Measurements from ENCODE around the gene RNF144B. TPM values are rescaled to one million over a fixed set of nuclear protein-coding genes. Genes with fewer than 3 reads are reported as not detected.

Gene RNF144B
- total RNA-seq, 4 donors from 2014 or later: 30.6 to 57.4 (median 44.9) TPM

- intact Hi-C loops (cut with DNase I; ENCODE audit: low total_unique reads): no loop called here
Observed at GRCh38 chr6:18386298-18386976, 713 bp upstream of the RNF144B start.

GRCh38 chr6:18388271-18388670, 1.1 kb downstream of the RNF144B start:
- intact Hi-C loops (cut with DNase I; ENCODE audit: low total_unique reads): no loop called here
- TF ChIP-seq POLR2A (IDR thresholded peaks at IDR 0.05) (no peak), CTCF (IDR thresholded peaks at IDR 0.05) (no peak)
- DNase-seq (ENCODE audit: low spot score in 2 of 2): no peak
- WGBS, 2 donors: 9 to 15% methylated on average over 3 of the region's 3 CpGs
- peak overlapping the region; percentile 28 for H3K4me3 ChIP-seq (ENCODE audit: low read depth, poor library complexity, severe bottlenecking)

More at GRCh38 chr6:18386298-18386976, 713 bp upstream of the RNF144B start:
- no peak for TF ChIP-seq CTCF (IDR thresholded peaks at IDR 0.05)
- no peak for TF ChIP-seq POLR2A (IDR thresholded peaks at IDR 0.05)
- 31 to 46% methylated on average over 6 of the region's 6 CpGs for WGBS, 2 donors
- DNase-seq (ENCODE audit: low spot score in 2 of 2): no peak
- no peak overlapping the region for H3K4me3 ChIP-seq (ENCODE audit: low read depth, poor library complexity, severe bottlenecking)

GRCh38 chr6:18388942-18389341, 1.8 kb downstream of the RNF144B start:
- intact Hi-C loops (cut with DNase I; ENCODE audit: low total_unique reads): no loop called here
- no peak for DNase-seq (ENCODE audit: low spot score in 2 of 2)
- 15 to 21% methylated on average over 1 of the region's 1 CpG for WGBS, 2 donors
- peak overlapping the region; percentile 11 for H3K4me3 ChIP-seq (ENCODE audit: low read depth, poor library complexity, severe bottlenecking)
- no peak for TF ChIP-seq POLR2A (IDR thresholded peaks at IDR 0.05)
- no peak for TF ChIP-seq CTCF (IDR thresholded peaks at IDR 0.05)

GRCh38 chr6:18389479-18389878, 2.3 kb downstream of the RNF144B start:
- WGBS, 2 donors: 4 to 12% methylated on average over 2 of the region's 2 CpGs
- TF ChIP-seq CTCF (IDR thresholded peaks at IDR 0.05) (no peak), POLR2A (IDR thresholded peaks at IDR 0.05) (no peak)
- intact Hi-C loops (cut with DNase I; ENCODE audit: low total_unique reads): no loop called here
- H3K4me3 ChIP-seq (ENCODE audit: low read depth, poor library complexity, severe bottlenecking): peak overlapping the region; percentile 11
- no peak for DNase-seq (ENCODE audit: low spot score in 2 of 2)

- no peak for TF ChIP-seq CTCF (IDR thresholded peaks at IDR 0.05)
- no peak for TF ChIP-seq POLR2A (IDR thresholded peaks at IDR 0.05)
- 41% methylated on average over 2 of the region's 2 CpGs for WGBS, 2 donors
- intact Hi-C loops (cut with DNase I; ENCODE audit: low total_unique reads): no loop called here
- DNase-seq (ENCODE audit: low spot score in 2 of 2): no peak
- H3K4me3 ChIP-seq (ENCODE audit: low read depth, poor library complexity, severe bottlenecking): no peak overlapping the region
Observed at GRCh38 chr6:18390476-18390875, 3.3 kb downstream of the RNF144B start.

GRCh38 chr6:18391023-18391422, 3.9 kb downstream of the RNF144B start:
- WGBS, 2 donors: 70 to 71% methylated on average over 3 of the region's 3 CpGs
- intact Hi-C loops (cut with DNase I; ENCODE audit: low total_unique reads): no loop called here
- H3K4me3 ChIP-seq (ENCODE audit: low read depth, poor library complexity, severe bottlenecking): no peak overlapping the region
- TF ChIP-seq POLR2A (IDR thresholded peaks at IDR 0.05) (no peak), CTCF (IDR thresholded peaks at IDR 0.05) (no peak)
- no peak for DNase-seq (ENCODE audit: low spot score in 2 of 2)
